ENCODE data around the gene PNLIPRP2. TPM values are rescaled to one million over a fixed set of nuclear protein-coding genes. Genes with fewer than 3 reads are reported as not detected.

PNLIPRP2 gene
- total RNA-seq, 2 donors from 2014 or later: 0.64 to 0.79 TPM

DNA sequence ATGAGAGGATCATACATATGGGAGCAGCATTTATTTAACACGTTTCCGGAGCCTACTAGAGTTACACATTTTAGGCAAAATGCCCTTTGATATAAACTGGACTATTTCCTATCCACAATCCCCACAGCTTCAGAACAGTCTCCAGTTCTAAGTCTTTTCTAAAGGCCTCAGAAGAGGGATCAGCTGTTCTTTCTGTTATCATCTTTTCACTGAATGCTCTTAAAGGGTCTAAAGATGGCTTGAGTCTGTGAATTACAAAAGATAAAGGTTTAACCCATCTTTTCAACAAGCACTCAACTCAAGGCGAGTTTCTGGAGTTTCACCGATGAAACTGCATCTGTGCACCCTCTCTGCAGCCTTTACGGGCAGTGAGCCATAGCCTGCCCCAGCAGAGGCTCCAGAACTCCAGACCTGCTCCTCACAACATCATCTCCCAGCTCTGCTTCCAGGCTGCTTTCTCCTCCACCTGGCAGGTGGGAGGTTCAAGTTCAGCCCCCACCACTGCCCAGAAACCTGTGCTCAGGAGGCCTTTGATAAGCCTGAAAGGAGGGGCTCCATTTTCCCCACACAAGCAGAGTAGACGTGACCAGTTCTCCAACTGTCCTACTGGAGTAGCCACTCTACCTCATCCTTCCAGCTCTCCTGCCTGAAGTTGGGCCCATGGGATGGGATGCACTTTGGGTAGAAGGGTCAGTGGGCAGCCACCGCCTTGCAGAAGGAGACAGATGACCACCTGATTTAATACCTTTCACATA, 68.2 kb downstream of the PNLIPRP2 start:
- H3K9me3 Mint-ChIP-seq: no peaks in the 10 kb centered on the region
- Histone ChIP-seq H3K4me1 (ENCODE audit: control insufficient read depth, insufficient read depth, low read length) (peaks cover 9% of the 10 kb centered on the region), H3K4me3 (ENCODE audit: low read length) (no peak overlapping the region), H3K27ac (ENCODE audit: low read depth, low read length) (no peak overlapping the region), H3K27me3 (ENCODE audit: control insufficient read depth, insufficient read depth, low read length, poor library complexity, severe bottlenecking) (no peaks in the 10 kb centered on the region), H3K9ac (ENCODE audit: extremely low read depth, low read length, poor library complexity, severe bottlenecking) (no peak overlapping the region), H3K36me3 (ENCODE audit: control insufficient read depth, insufficient read depth, low read length) (no peaks in the 10 kb centered on the region), H3K9me3 (ENCODE audit: control insufficient read depth, low read length) (no peaks in the 10 kb centered on the region)
- H3K27me3 Mint-ChIP-seq (ENCODE audit: insufficient read depth): no peaks in the 10 kb centered on the region
- H3K36me3 Mint-ChIP-seq (ENCODE audit: low read depth): no peaks in the 10 kb centered on the region
- no peak overlapping the region for H3K27ac Mint-ChIP-seq
- 78 to 100% methylated on average over 2 to 7 of the region's 7 CpGs for WGBS, 2 experiments (ENCODE audit: insufficient coverage in 1 of 2, insufficient read length in 1 of 2)
- peaks cover 45% of the 10 kb centered on the region for H3K4me1 Mint-ChIP-seq
- H3K4me3 Mint-ChIP-seq: no peak overlapping the region
- DNase-seq: no peak
- TF ChIP-seq, protein P1, sequence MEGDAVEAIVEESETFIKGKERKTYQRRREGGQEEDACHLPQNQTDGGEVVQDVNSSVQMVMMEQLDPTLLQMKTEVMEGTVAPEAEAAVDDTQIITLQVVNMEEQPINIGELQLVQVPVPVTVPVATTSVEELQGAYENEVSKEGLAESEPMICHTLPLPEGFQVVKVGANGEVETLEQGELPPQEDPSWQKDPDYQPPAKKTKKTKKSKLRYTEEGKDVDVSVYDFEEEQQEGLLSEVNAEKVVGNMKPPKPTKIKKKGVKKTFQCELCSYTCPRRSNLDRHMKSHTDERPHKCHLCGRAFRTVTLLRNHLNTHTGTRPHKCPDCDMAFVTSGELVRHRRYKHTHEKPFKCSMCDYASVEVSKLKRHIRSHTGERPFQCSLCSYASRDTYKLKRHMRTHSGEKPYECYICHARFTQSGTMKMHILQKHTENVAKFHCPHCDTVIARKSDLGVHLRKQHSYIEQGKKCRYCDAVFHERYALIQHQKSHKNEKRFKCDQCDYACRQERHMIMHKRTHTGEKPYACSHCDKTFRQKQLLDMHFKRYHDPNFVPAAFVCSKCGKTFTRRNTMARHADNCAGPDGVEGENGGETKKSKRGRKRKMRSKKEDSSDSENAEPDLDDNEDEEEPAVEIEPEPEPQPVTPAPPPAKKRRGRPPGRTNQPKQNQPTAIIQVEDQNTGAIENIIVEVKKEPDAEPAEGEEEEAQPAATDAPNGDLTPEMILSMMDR (conservative IDR thresholded peaks at IDR 0.05): no peak

DNA sequence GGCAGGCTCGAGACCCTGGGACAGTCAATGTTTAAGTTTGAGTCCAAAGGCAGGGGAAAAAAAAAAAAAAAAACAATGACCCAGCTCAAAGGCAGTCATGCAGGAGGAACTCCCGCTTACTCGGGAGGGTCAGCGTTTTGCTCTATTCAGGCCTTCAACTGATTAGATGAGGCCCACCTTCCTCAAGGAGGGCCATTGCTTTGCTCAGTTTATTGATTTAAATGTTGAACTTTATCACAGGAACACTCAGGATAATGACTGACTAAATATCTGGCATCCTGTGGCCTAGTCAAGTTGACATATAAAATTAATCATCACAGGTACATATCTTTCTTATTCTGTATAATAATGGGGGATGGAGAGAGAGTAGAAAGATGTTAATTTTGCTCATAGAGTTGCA, 69.0 kb downstream of the PNLIPRP2 start:
- TF ChIP-seq, protein P1 (conservative IDR thresholded peaks at IDR 0.05): no peak
- Histone ChIP-seq H3K9me3 (ENCODE audit: control insufficient read depth, low read length) (no peaks in the 10 kb centered on the region), H3K4me1 (ENCODE audit: control insufficient read depth, insufficient read depth, low read length) (peaks cover 6% of the 10 kb centered on the region), H3K27me3 (ENCODE audit: control insufficient read depth, insufficient read depth, low read length, poor library complexity, severe bottlenecking) (no peaks in the 10 kb centered on the region), H3K27ac (ENCODE audit: low read depth, low read length) (no peak overlapping the region), H3K4me3 (ENCODE audit: low read length) (no peak overlapping the region), H3K9ac (ENCODE audit: extremely low read depth, low read length, poor library complexity, severe bottlenecking) (no peak overlapping the region), H3K36me3 (ENCODE audit: control insufficient read depth, insufficient read depth, low read length) (no peaks in the 10 kb centered on the region)
- H3K36me3 Mint-ChIP-seq (ENCODE audit: low read depth): no peaks in the 10 kb centered on the region
- peaks cover 47% of the 10 kb centered on the region for H3K4me1 Mint-ChIP-seq
- no peak overlapping the region for H3K27ac Mint-ChIP-seq
- no peaks in the 10 kb centered on the region for H3K9me3 Mint-ChIP-seq
- 89 to 95% methylated on average over 3 to 4 of the region's 4 CpGs for WGBS, 2 experiments (ENCODE audit: insufficient coverage in 1 of 2, insufficient read length in 1 of 2)
- H3K4me3 Mint-ChIP-seq: no peak overlapping the region
- H3K27me3 Mint-ChIP-seq (ENCODE audit: insufficient read depth): no peaks in the 10 kb centered on the region
- no peak for DNase-seq

DNA sequence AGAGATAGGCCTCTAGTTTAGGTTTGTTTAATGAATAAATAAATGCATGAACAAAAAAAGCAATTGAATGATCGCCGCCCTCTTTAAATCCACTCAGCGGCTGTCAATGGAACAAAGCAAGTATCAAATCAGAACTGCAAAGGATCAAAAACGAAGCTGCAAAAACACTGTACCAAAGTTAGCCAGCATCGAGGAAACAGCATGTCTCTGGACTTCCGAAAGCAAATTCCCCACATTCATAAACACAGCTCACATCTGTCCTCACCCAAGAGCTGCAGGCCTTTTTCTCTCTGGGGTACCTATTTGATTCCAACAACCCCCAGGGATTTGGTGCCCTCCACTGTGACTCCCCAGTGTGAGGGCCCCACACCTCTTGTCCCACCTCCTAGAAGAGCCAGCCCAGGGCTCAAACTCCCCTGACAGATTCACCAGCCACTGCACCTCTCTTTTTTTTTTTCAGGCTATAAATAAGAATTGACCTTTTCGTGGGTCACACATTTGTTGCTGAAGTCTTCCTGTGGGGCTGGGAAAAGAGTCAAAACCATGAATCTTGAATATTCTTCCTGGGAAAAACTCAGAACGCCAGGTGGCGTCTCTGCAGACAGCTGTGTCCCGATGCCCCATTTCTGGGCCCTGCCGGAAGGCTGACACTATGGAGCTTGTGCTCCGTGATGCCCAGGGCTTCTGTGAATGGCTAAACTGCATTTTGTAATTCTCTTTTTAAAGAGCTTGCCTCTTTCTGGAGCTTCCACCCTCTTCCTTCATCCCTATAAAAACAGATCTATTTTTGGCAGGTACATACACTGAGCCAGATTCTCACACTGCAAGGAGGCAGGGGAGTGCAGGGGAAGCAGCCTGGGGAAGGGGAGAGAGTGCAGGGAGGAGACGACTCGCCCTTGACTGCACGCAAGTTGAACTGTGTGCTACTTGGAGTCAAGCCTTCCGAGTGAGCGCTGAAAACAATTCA, 69.9 kb downstream of the PNLIPRP2 start:
- Mint-ChIP-seq H3K4me3 (peak overlapping the region; percentile 17), H3K27ac (no peak overlapping the region), H3K9me3 (no peaks in the 10 kb centered on the region), H3K4me1 (peaks cover 50% of the 10 kb centered on the region), H3K27me3 (ENCODE audit: insufficient read depth) (no peaks in the 10 kb centered on the region), H3K36me3 (ENCODE audit: low read depth) (no peaks in the 10 kb centered on the region)
- WGBS, 2 experiments (ENCODE audit: insufficient coverage in 1 of 2, insufficient read length in 1 of 2): 71 to 74% methylated on average over 14 to 17 of the region's 17 CpGs
- H3K36me3 ChIP-seq (ENCODE audit: control insufficient read depth, insufficient read depth, low read length): no peaks in the 10 kb centered on the region
- no peaks in the 10 kb centered on the region for H3K9me3 ChIP-seq (ENCODE audit: control insufficient read depth, low read length)
- no peak overlapping the region for H3K4me3 ChIP-seq (ENCODE audit: low read length)
- peaks cover 4% of the 10 kb centered on the region for H3K4me1 ChIP-seq (ENCODE audit: control insufficient read depth, insufficient read depth, low read length)
- no peaks in the 10 kb centered on the region for H3K27me3 ChIP-seq (ENCODE audit: control insufficient read depth, insufficient read depth, low read length, poor library complexity, severe bottlenecking)
- H3K9ac ChIP-seq (ENCODE audit: extremely low read depth, low read length, poor library complexity, severe bottlenecking): no peak overlapping the region
- H3K27ac ChIP-seq (ENCODE audit: low read depth, low read length): no peak overlapping the region
- TF ChIP-seq, protein P1 (conservative IDR thresholded peaks at IDR 0.05): peak; percentile 77
- peak; percentile 83 for DNase-seq

Measured in endodermal cell (in vitro differentiated cells).